SH-SY5Y (cell line): Measurements from ENCODE around the gene IMMP2L.

Source experiments
- GATA2 ChIP-seq: IDR thresholded peaks from 2 replicates; pipeline ENCODE4 v1.6.1; 2011; ENCODE audit warnings: mild to moderate bottlenecking, low read depth, low read length
- GATA3 ChIP-seq: IDR thresholded peaks from 2 replicates; pipeline ENCODE4 v1.6.1; 2011; ENCODE audit warnings: low read depth, mild to moderate bottlenecking, low read length, moderate library complexity

IMMP2L gene

DNA sequence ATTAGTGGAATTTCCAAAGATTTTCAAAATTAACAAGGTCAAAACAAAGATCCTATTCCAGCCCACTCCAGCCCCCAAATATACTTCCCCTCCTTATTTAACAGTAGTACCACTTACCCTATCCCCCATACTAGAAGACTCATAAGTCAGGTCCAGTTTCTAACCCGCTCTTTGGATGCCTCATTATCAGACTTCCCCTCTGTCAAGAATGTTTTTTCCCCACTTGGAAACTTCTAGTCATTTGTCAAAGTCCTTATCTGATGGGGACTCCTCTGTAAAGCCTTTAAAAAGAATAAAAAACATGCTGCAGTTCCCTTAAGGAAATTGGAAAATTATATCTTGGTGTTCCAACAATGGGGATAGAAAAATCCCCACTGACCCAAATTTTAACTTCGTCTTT is 70.1 kb downstream of the IMMP2L start:
- TF ChIP-seq GATA3, result no peak
- TF ChIP-seq GATA2, result no peak

DNA sequence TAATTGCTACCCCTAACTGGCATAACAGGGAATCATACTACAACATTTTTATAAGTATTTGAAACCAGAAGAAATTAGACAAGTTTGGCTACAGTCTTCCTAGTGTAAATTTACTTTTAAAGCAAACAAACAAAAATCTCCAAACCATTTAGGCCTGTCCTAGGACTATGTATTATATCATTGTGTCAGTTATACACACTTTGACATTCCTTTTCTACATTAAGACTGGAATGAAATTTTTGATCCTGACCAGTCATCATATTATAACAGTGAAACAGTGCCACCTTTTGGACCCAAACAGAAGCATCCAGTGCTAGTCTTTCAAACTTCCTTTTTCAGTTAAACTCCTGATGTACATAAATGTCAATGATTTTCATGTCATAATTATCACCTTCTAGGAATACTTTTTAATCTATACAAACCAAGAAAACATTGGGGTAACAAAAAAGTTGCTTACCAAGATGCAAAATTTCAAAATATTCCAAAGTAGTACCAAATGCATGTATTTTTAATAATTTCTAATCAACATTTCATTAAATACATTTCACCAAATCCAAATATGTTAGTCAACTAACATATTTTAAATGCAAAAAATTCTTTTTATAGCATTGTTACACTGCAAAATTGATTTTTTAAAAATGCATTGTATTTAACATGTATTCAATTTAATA is 75.7 kb downstream of the IMMP2L start:
- no peak for TF ChIP-seq GATA3
- TF ChIP-seq GATA2, result no peak

DNA sequence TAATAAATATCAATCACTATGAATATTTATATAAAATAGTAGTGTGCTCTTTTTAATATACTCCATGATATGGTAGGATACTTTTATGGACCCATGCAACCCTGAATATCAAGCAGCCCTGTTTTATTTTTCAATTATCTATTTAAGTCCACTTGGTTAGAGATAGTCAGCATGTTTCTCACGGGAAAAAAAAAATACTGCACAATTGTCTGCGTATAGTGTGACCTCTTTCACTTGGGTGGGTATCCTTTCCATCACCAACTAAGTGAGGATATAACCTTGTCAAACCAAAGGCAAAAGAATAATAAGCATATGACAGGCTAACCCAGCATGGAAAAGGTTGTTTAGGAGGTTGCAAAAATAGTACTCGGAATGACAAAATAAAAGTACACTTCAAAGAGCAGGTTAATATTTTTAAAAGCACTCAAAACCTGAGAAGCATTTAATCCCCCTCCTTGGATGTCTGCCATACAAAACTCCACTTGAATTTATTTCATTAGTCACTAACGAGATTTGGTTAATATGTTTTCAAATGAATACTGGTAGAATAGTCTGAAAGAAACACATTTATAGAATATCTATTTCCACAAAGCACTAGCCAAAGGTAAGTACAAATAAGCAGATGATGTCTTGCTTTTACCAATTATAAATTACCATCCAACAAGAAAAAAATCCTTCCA is 76.5 kb downstream of the IMMP2L start:
- no peak for TF ChIP-seq GATA2

GRCh38 chr7:111483078-111483477 is 79.2 kb downstream of the IMMP2L start:
- TF ChIP-seq GATA3, result no peak
- TF ChIP-seq GATA2, result no peak

GRCh38 chr7:111477462-111478225 is 84.6 kb downstream of the IMMP2L start:
- TF ChIP-seq GATA2 (no peak), GATA3 (no peak)

DNA sequence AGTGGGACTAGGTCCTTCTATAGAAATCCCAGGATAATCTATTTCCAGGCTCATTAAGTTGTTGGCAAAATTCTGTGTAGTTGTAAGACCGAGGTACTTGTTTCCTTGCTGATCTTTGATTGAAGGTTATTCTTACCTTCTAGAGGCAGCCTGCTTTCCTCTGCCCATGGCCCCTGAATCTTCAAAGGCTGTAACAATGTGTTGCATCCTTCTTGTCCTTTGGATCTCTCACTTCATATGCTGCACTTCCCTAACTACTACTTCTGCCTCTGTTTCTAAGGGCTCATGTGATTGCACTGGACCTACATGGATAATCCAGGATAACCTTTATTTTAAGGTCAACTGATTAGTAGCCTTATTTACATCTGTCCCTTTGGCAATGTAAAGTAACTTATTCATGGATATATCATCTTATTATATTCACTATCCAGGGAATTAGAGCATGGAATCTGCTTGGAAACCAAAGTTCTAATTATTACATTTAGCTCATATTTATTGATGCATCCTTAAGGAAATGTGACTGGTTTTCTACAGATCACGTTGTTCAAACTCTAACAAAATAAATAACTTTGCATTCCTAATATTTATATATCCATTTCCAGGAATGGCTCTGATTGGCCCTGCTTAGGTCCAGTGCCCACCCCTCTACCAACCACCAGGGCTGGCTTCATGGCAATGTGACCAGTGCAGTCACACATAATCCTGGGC is 85.6 kb downstream of the IMMP2L start:
- TF ChIP-seq GATA3 (no peak), GATA2 (no peak)

DNA sequence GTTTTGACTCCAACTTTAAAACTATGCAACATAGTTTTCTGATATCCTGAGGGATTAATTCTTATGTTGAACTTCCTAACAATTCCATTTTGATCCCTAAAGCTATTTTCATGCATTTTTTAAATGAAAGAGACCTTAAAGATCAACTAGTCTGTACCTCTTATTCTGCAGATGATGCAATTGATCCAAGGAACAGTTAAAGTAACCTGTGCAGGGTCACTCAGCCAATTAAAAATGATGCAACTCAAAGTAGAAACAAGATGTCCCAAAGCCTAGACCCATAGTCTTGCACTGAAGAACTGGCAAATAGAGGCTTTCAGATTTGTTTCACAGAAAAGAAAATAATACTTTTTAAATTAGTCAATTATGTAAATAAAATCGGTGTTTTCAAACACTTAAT is 86.3 kb downstream of the IMMP2L start:
- TF ChIP-seq GATA2, result no peak
- no peak for TF ChIP-seq GATA3

GRCh38 chr7:111475419-111475748 is 86.9 kb downstream of the IMMP2L start:
- no peak for TF ChIP-seq GATA3
- TF ChIP-seq GATA2, result no peak

DNA sequence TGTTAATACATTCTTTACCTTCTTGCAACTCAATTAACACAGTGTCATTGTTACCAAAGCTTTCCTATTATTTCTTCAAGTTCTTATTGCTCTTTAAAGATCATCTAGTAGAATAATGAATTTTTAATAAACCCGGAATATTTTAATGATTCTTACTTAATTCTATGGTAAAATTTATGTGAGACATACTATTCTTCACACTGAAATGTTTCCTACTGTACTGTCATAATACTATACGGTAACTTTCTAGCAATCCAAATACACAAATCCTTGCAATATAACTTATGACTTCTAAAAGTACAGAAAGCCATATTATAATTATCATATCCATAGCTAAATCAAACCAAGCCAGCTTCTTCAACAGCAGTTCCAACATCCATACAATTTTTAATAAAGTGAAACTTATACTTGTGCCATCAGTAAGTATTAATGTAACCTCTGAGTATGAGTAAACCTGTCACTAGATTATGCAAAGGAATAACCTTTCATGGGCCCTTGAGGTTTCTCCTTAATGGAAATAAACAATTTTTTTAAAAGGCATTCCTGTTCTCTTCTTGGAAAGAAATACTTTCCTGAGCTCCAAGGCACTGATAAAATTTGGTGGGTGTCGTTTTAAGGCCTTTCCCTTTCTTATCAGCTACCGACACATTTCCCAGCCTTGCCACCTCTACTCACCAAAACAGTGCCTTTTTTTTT is 87.4 kb downstream of the IMMP2L start:
- TF ChIP-seq GATA3 (no peak), GATA2 (no peak)

GRCh38 chr7:111473449-111474198 is 88.7 kb downstream of the IMMP2L start:
- no peak for TF ChIP-seq GATA2
- no peak for TF ChIP-seq GATA3

DNA sequence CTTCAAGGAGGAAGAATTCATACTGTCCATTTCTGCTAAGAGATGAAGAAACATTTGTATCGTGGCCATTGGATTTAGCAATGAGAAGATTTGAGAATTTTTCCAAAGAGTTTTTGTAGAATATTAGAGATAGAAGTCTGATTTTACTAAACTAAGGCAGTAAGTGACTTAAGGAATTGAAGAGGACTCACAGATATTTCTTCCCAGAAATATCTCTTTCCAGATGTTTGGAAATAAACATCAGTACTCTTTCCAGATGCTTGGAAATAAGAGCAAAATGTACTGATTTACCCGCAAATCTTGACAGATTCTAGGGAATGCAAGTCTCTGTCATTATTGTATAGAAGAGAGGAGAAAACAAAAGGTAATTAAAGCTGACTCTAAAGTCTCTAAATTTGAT is 91.3 kb downstream of the IMMP2L start:
- no peak for TF ChIP-seq GATA2
- no peak for TF ChIP-seq GATA3

GRCh38 chr7:111460695-111461094 is 101.6 kb downstream of the IMMP2L start:
- TF ChIP-seq GATA3 (no peak), GATA2 (no peak)

GRCh38 chr7:111459757-111460280 is 102.5 kb downstream of the IMMP2L start:
- no peak for TF ChIP-seq GATA3
- no peak for TF ChIP-seq GATA2
